Measurements from ENCODE around the gene GRIK3. TPM values are rescaled to one million over a fixed set of nuclear protein-coding genes. Genes with fewer than 3 reads are reported as not detected.

The GRIK3 gene
- total and polyA plus RNA-seq, 5 donors = 0.95 to 1.8 (median 1.6) TPM

DNA sequence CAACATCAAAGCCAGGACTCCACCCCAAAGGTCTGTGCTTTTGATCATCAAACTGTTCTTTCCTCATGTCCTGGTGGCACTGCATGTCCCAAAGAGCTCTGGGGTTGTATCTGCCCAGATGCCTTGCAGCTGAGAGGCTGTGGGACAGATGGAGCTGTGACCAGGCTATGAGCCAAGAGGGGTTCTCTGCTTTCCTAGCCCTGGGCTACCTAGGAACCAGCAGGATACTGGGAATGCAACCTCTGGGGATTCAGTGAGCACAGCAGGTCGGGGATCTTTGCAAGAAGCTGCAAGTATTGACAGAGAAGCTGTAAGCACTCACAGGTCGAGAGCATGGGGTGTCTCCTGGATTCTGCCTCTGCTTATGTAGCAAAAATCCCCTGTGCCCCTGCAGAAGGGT, 186.6 kb downstream of the GRIK3 start:
- no peak overlapping the region for H3K4me3 ChIP-seq (ENCODE audit: low read length)
- intact Hi-C loops (cut with DNase I) = loop anchor here in 1 of 4 donors (10.0 kb wide), 1 partner anchor 183 kb away; no protein-coding TSS in a partner anchor
- DNase-seq (no peak), ATAC-seq (no peak)
- no peak overlapping the region for H3K27ac ChIP-seq (ENCODE audit: low read length)
- no peaks in the 10 kb centered on the region for H3K4me1 ChIP-seq (ENCODE audit: control insufficient read depth, insufficient read depth, low read length)
- WGBS = 9% methylated on average over 2 of the region's 2 CpGs
- no peaks in the 10 kb centered on the region for H3K27me3 ChIP-seq (ENCODE audit: control insufficient read depth, insufficient read depth)
- H3K9me3 ChIP-seq (ENCODE audit: control insufficient read depth, low read length) = no peaks in the 10 kb centered on the region

DNA sequence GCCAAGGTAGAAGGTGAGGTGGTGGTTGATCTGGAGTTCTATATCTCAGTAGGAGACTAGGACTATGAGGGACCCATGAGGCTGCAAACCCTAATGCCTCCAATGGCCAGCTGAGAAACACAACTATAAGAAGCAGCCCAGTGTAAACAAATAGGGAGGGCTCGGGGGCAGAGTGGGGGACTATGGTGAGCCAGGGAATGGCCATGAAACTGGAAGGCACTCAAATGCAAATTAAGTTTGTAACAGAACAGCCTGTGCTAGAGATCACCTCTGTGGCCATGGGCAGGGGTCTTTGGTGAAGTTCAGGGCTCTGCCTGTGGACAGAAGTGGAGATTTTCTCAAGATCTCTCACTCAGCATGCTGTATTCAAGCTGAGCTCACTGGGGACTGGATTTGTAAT, 187.1 kb downstream of the GRIK3 start:
- 24% methylated on average over 1 of the region's 1 CpG for WGBS
- Histone ChIP-seq H3K4me3 (ENCODE audit: low read length) (no peak overlapping the region), H3K27me3 (ENCODE audit: control insufficient read depth, insufficient read depth) (no peaks in the 10 kb centered on the region), H3K4me1 (ENCODE audit: control insufficient read depth, insufficient read depth, low read length) (no peaks in the 10 kb centered on the region), H3K27ac (ENCODE audit: low read length) (no peak overlapping the region), H3K9me3 (ENCODE audit: control insufficient read depth, low read length) (no peaks in the 10 kb centered on the region)
- ATAC-seq (no peak), DNase-seq (no peak)
- intact Hi-C loops (cut with DNase I) = loop anchor here in 1 of 4 donors (10.0 kb wide), 1 partner anchor 182 kb away; no protein-coding TSS in a partner anchor

DNA sequence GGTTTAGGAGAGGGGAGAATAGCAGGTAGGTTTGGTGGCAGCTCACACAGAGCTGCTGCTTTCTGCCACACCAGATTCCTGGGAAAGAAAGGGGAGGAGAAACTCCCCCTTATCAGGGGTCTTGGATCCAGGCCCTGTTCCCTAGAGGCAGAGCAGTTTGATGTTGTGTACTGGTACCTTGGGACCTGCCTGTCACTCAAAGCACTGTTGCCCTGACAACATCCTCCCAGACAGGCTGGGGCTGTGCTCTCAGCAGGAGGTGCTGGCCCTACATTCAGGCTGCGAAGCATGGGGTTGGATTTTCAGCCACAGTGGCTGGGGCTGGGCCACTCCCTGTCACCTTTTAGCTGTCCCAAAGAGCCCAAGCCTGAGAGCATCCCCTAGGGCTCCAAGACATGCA, 188.0 kb downstream of the GRIK3 start:
- intact Hi-C loops (cut with DNase I) = loop anchor here in 1 of 4 donors (10.0 kb wide), 1 partner anchor 182 kb away; no protein-coding TSS in a partner anchor
- Histone ChIP-seq H3K9me3 (ENCODE audit: control insufficient read depth, low read length) (no peaks in the 10 kb centered on the region), H3K27ac (ENCODE audit: low read length) (no peak overlapping the region), H3K27me3 (ENCODE audit: control insufficient read depth, insufficient read depth) (no peaks in the 10 kb centered on the region), H3K4me3 (ENCODE audit: low read length) (no peak overlapping the region), H3K4me1 (ENCODE audit: control insufficient read depth, insufficient read depth, low read length) (no peaks in the 10 kb centered on the region)
- ATAC-seq = no peak
- 27% methylated on average over 1 of the region's 1 CpG for whole genome bisulfite sequencing
- no peak for DNase-seq

DNA sequence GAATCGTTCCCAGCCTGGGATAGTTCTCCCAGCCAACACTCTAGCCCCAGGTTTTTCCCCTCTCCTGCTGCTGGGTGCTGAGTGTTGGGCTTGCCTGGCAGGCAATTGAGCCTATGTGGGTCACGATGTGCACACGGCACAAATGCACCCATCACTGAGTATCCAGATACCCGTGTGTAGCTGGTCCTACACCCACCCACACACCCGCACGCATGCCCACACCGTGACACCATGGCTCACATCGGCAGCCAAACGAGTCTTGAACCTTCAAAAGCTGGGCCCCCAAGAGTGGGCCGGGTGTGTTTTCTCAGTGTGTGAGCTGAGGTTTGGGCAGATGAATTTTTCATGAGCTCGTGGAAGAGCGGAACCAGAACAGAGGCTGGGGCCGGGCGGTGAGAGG, 188.5 kb downstream of the GRIK3 start:
- ATAC-seq = no peak
- intact Hi-C loops (cut with DNase I) = loop anchor here in 1 of 4 donors (10.0 kb wide), 1 partner anchor 181 kb away; no protein-coding TSS in a partner anchor
- no peaks in the 10 kb centered on the region for H3K9me3 ChIP-seq (ENCODE audit: control insufficient read depth, low read length)
- no peaks in the 10 kb centered on the region for H3K27me3 ChIP-seq (ENCODE audit: control insufficient read depth, insufficient read depth)
- no peaks in the 10 kb centered on the region for H3K4me1 ChIP-seq (ENCODE audit: control insufficient read depth, insufficient read depth, low read length)
- DNase-seq = no peak
- no peak overlapping the region for H3K27ac ChIP-seq (ENCODE audit: low read length)
- H3K4me3 ChIP-seq (ENCODE audit: low read length) = no peak overlapping the region
- 66% methylated on average over 14 of the region's 14 CpGs for WGBS

DNA sequence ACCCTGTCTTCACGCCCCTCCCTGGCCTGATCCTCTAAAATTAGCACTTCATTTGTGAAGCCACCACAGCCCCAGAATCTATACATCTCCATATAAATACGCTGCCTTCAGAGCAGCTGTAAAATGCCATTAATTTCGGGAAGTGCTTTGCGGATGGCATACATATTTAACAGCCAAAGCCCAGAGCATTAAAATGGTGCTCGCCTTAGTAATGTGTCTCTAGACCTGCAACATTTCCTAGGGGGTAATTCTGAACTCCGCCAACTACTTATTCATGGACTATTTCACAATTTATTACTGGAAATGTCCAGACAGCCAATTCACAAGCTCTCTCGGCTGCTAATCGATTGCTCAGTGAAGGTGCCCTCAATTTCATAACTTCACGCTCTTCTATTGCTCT, 189.4 kb downstream of the GRIK3 start:
- H3K4me3 ChIP-seq (ENCODE audit: low read length) = no peak overlapping the region
- intact Hi-C loops (cut with DNase I) = loop anchor here in 1 of 4 donors (10.0 kb wide), 1 partner anchor 180 kb away; no protein-coding TSS in a partner anchor
- no peaks in the 10 kb centered on the region for H3K4me1 ChIP-seq (ENCODE audit: control insufficient read depth, insufficient read depth, low read length)
- ATAC-seq (no peak), DNase-seq (no peak)
- 71% methylated on average over 9 of the region's 9 CpGs for WGBS
- H3K9me3 ChIP-seq (ENCODE audit: control insufficient read depth, low read length) = no peaks in the 10 kb centered on the region
- H3K27ac ChIP-seq (ENCODE audit: low read length) = no peak overlapping the region
- no peaks in the 10 kb centered on the region for H3K27me3 ChIP-seq (ENCODE audit: control insufficient read depth, insufficient read depth)

DNA sequence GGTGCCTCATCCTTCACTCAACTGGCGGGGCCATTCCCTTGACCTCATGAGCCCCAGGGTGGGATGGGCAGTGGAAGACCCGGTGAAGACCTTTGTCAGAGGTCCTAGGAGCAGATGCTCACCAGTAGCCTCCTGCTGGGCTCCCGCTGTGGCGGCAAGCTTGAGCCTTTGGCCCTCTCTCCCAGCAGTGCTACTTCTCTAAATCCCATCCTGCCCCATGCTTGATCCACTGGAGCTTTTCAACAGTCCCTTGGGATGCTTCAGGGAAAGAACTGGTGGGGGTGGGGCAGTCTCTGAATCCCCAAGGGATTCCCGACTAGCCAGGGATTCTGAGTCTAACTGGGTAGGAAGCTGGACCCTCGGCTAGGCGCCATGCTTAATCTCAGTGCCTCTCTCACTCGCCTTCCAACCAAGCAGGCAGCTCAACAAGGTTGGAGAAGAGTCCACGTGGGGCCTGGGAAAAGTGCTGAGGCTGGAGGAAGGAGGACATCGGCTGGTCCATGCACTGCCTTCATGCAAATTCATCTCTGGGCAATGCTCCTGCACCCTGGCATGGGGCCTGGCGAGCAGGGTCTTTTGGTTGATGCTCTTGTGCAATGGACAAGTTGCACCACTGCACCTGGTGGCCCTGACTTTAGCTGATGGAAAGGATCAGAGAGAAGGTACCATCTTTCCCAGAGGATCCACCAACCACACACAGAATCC, 190.3 kb downstream of the GRIK3 start:
- H3K27me3 ChIP-seq (ENCODE audit: control insufficient read depth, insufficient read depth) = no peaks in the 10 kb centered on the region
- WGBS = 70% methylated on average over 11 of the region's 11 CpGs

DNA sequence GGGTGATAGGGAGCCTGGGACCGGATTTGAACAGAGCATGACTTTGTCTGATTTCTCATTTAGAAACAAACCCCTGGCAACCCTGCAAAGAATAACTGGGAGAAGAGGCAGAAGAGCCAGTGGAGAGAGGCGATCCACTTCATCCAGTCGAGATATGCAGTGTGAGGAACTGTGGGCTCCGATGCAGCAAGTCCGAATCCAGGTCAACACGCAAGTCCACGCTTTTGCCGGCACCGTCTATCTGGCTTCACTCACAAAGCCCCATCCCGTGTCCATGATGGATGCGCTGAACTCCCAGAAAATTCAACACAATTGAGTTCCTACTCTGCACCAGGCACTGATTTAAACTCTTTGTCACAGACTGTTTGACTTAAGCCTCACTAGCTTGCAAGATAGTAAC, 191.3 kb downstream of the GRIK3 start:
- ATAC-seq (no peak), DNase-seq (no peak)
- Histone ChIP-seq H3K4me3 (ENCODE audit: low read length) (no peak overlapping the region), H3K9me3 (ENCODE audit: control insufficient read depth, low read length) (no peaks in the 10 kb centered on the region), H3K4me1 (ENCODE audit: control insufficient read depth, insufficient read depth, low read length) (no peaks in the 10 kb centered on the region), H3K27me3 (ENCODE audit: control insufficient read depth, insufficient read depth) (no peaks in the 10 kb centered on the region), H3K27ac (ENCODE audit: low read length) (no peak overlapping the region)
- WGBS = 76% methylated on average over 11 of the region's 11 CpGs
- intact Hi-C loops (cut with DNase I) = loop anchor here in 1 of 4 donors (10.0 kb wide), 1 partner anchor 178 kb away; no protein-coding TSS in a partner anchor

More for the DNA sequence above, 190.3 kb downstream of the GRIK3 start:
- Histone ChIP-seq H3K27ac (ENCODE audit: low read length) (no peak overlapping the region), H3K9me3 (ENCODE audit: control insufficient read depth, low read length) (no peaks in the 10 kb centered on the region), H3K4me1 (ENCODE audit: control insufficient read depth, insufficient read depth, low read length) (no peaks in the 10 kb centered on the region), H3K4me3 (ENCODE audit: low read length) (no peak overlapping the region)
- no peak for DNase-seq
- intact Hi-C loops (cut with DNase I) = loop anchor here in 1 of 4 donors (10.0 kb wide), 1 partner anchor 179 kb away; no protein-coding TSS in a partner anchor
- no peak for ATAC-seq

DNA sequence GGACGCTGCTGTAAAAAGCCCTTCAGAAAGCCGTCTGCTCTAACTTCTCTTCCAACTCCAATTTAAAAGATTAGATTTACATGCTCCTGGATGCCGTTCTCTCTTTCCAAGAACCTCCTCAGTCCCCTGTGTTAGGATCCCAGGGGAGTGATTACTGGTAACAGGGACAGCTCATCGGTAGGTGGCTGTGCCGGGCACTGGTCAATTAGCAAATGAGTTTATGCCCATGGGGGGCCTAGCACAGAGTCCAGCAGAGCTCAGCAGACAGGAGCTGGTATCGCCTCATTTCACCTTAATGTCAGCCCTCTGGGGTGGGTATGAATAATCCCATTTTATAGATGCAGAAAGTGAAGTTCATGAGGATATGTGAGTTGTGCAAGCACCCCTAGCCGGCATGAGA, 191.9 kb downstream of the GRIK3 start:
- intact Hi-C loops (cut with DNase I) = loop anchor here in 1 of 4 donors (10.0 kb wide), 1 partner anchor 178 kb away; no protein-coding TSS in a partner anchor
- Histone ChIP-seq H3K4me3 (ENCODE audit: low read length) (no peak overlapping the region), H3K4me1 (ENCODE audit: control insufficient read depth, insufficient read depth, low read length) (no peaks in the 10 kb centered on the region), H3K27ac (ENCODE audit: low read length) (no peak overlapping the region), H3K9me3 (ENCODE audit: control insufficient read depth, low read length) (no peaks in the 10 kb centered on the region), H3K27me3 (ENCODE audit: control insufficient read depth, insufficient read depth) (no peaks in the 10 kb centered on the region)
- 43% methylated on average over 7 of the region's 7 CpGs for WGBS
- ATAC-seq = no peak
- DNase-seq = peak in 1 of 3 donors; percentile 6

DNA sequence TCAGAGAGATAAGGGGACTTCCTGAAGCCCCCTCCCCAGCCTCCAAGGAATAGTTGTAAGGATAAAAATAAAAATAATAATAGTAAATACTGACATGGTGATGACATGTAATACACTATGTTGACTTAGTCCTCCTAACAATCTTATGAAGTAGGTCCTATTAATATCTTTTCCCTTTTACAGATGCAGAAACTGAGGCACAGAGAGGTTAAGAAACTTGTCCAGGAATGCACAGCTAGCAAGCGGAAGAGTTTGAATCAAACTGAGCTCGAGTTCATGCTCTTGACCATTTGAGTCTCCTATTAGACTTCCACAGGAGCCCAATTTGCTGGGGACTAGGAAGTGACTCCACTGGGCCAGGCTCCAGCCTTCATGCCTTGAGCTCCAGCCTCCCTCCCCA, 194.8 kb downstream of the GRIK3 start:
- intact Hi-C loops (cut with DNase I) = no loop called here
- no peak overlapping the region for H3K4me3 ChIP-seq (ENCODE audit: low read length)
- no peaks in the 10 kb centered on the region for H3K9me3 ChIP-seq (ENCODE audit: control insufficient read depth, low read length)
- H3K27me3 ChIP-seq (ENCODE audit: control insufficient read depth, insufficient read depth) = no peaks in the 10 kb centered on the region
- DNase-seq (no peak), ATAC-seq (no peak)
- H3K27ac ChIP-seq (ENCODE audit: low read length) = no peak overlapping the region
- H3K4me1 ChIP-seq (ENCODE audit: control insufficient read depth, insufficient read depth, low read length) = no peaks in the 10 kb centered on the region
- 86% methylated on average over 2 of the region's 2 CpGs for WGBS

DNA sequence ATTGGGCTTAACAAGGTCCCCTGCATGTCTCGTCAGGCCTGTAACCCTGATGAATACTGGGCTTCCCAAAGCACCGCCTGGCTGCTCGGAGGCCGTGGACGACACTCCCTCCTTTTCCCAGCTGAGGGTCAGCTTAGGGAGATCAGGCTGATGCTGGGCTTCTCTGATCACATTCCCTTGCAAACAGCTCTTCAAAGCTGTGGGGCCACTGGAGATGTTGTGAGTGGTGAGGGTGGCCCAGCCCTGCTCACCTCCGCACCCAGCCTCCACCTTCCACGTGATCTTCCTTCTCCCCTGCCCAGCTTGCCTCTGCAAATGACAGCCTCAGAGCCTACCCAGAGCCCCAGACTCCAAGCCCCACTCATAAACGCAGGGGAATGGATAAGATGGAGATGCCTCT, 195.4 kb downstream of the GRIK3 start:
- intact Hi-C loops (cut with DNase I) = no loop called here
- Histone ChIP-seq H3K4me3 (ENCODE audit: low read length) (no peak overlapping the region), H3K27ac (ENCODE audit: low read length) (no peak overlapping the region), H3K4me1 (ENCODE audit: control insufficient read depth, insufficient read depth, low read length) (no peaks in the 10 kb centered on the region), H3K27me3 (ENCODE audit: control insufficient read depth, insufficient read depth) (no peaks in the 10 kb centered on the region), H3K9me3 (ENCODE audit: control insufficient read depth, low read length) (no peaks in the 10 kb centered on the region)
- no peak for DNase-seq
- 54% methylated on average over 8 of the region's 8 CpGs for WGBS
- ATAC-seq = no peak

DNA sequence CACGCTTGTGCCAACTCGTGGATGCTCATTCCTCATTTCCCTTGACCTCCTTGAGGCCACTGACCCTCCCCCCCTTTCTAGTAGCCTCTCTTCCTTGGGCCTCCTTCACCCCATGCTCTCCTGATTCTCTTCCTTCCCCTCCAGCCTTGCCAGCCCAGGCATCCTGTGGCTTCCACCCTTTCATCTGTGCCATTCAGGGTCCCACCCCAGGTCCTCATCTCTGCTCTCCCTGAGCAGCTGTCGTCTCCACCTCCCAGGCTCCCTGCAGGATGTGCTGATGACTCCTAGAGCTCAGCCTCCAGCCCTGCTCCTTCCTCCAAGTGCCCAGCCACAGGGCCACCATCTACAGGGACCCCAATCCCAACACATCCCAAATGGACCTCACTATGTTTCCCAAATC, 197.4 kb downstream of the GRIK3 start:
- ATAC-seq (no peak), DNase-seq (no peak)
- intact Hi-C loops (cut with DNase I) = no loop called here
- Histone ChIP-seq H3K9me3 (ENCODE audit: control insufficient read depth, low read length) (no peaks in the 10 kb centered on the region), H3K4me3 (ENCODE audit: low read length) (no peak overlapping the region), H3K27ac (ENCODE audit: low read length) (no peak overlapping the region), H3K27me3 (ENCODE audit: control insufficient read depth, insufficient read depth) (no peaks in the 10 kb centered on the region), H3K4me1 (ENCODE audit: control insufficient read depth, insufficient read depth, low read length) (no peaks in the 10 kb centered on the region)
- 28% methylated on average over 3 of the region's 3 CpGs for WGBS
